HG03342 (cell line): ENCODE results near the gene CDK19.
A peak's percentile ranks its signal among the peaks of the same experiment; 100 is the strongest.
"Not testable (repeated sequence)": the region's sequence is repeated elsewhere in the genome, so short reads cannot be mapped to it uniquely, and the experiment has no call there.

Source experiments
- ATAC-seq: cut with Tn5 transposase; IDR thresholded peaks from one replicate; pipeline ENCODE4 v1.9.1; 2021; ENCODE audit warnings: mild to moderate bottlenecking, moderate library complexity; ENCODE audit not compliant: unreplicated experiment

The CDK19 gene

GRCh38 chr6:110629153-110629552 is 186.1 kb downstream of the CDK19 start:
- no peak for ATAC-seq

- ATAC-seq: no peak
Measured at GRCh38 chr6:110628330-110628729, 186.9 kb downstream of the CDK19 start.

- no peak for ATAC-seq
Measured at GRCh38 chr6:110626442-110626841, 188.8 kb downstream of the CDK19 start.

- ATAC-seq: no peak
Measured at GRCh38 chr6:110625883-110626282, 189.4 kb downstream of the CDK19 start.

- no peak for ATAC-seq
Measured at GRCh38 chr6:110622912-110623578, 192.2 kb downstream of the CDK19 start.

- no peak for ATAC-seq
Measured at GRCh38 chr6:110621061-110621460, 194.2 kb downstream of the CDK19 start.

- ATAC-seq: no peak
Measured at GRCh38 chr6:110620065-110620464, 195.2 kb downstream of the CDK19 start.

GRCh38 chr6:110619275-110619908 is 195.9 kb downstream of the CDK19 start:
- no peak for ATAC-seq

GRCh38 chr6:110618591-110619267 is 196.5 kb downstream of the CDK19 start:
- ATAC-seq: no peak

- ATAC-seq: peak; percentile 67
Measured at GRCh38 chr6:110617057-110617456, 198.2 kb downstream of the CDK19 start.

- ATAC-seq: no peak
Measured at GRCh38 chr6:110615722-110616121, 199.5 kb downstream of the CDK19 start.

- no peak for ATAC-seq
Measured at GRCh38 chr6:110614586-110614985, 200.7 kb downstream of the CDK19 start.

GRCh38 chr6:110614106-110614505 is 201.2 kb downstream of the CDK19 start:
- no peak for ATAC-seq

GRCh38 chr6:110613356-110613755 is 201.9 kb downstream of the CDK19 start:
- no peak for ATAC-seq

GRCh38 chr6:110612298-110612697 is 203.0 kb downstream of the CDK19 start:
- no peak for ATAC-seq

- ATAC-seq: no peak
Measured at GRCh38 chr6:110609101-110609500, 206.2 kb downstream of the CDK19 start.

- no peak for ATAC-seq
Measured at GRCh38 chr6:110608151-110608550, 207.1 kb downstream of the CDK19 start.

GRCh38 chr6:110606151-110606550 is 209.1 kb downstream of the CDK19 start:
- no peak for ATAC-seq

- ATAC-seq: not testable (repeated sequence)
Measured at GRCh38 chr6:110600640-110601039, 214.6 kb downstream of the CDK19 start.

GRCh38 chr6:110597761-110598160 is 217.5 kb downstream of the CDK19 start:
- no peak for ATAC-seq

- ATAC-seq: no peak
Measured at GRCh38 chr6:110596354-110596753, 218.9 kb downstream of the CDK19 start.

- ATAC-seq: no peak
Measured at GRCh38 chr6:110595112-110595511, 220.2 kb downstream of the CDK19 start.
